C4-2B (cell line): ENCODE measurements around the gene JAKMIP3.

Experiments
- CTCF ChIP-seq: fragments of 450-650 bp; conservative IDR thresholded peaks from 2 replicates; pipeline ENCODE4 v1.5.1; 2017; ENCODE audit warnings: mild to moderate bottlenecking
- ZFX ChIP-seq: fragments of 450-650 bp; IDR thresholded peaks from 2 replicates; pipeline ENCODE4 v1.6.1; 2017

- TF ChIP-seq CTCF, result no peak
- no peak for TF ChIP-seq ZFX
These were observed 42.5 kb downstream of the JAKMIP3 start for GRCh38 chr10:132107949-132108877.
